Subcutaneous abdominal adipose tissue (tissue), 5 donors: ENCODE results near the gene SLBP.
"Not testable (repeated sequence)": the region's sequence is repeated elsewhere in the genome, so short reads cannot be mapped to it uniquely, and the experiment has no call there.

Experiments used
- H3K27ac ChIP-seq: one replicate; pipeline ENCODE4 v1.7.0; 2013; ENCODE audit warnings: low read depth, mild to moderate bottlenecking, inconsistent platforms, low read length, moderate library complexity
- H3K27me3 ChIP-seq, 5 donors: one replicate each; pipeline ENCODE4 v1.7.0; 2013; ENCODE audit warnings: low read length in 5 of 5, inconsistent platforms in 1 of 5; ENCODE audit not compliant: control insufficient read depth in 5 of 5, insufficient read depth in 4 of 5
- H3K36me3 ChIP-seq, 5 donors: one replicate each; pipeline ENCODE4 v1.7.0; 2013; ENCODE audit warnings: low read length in 5 of 5; ENCODE audit not compliant: control insufficient read depth in 5 of 5, insufficient read depth in 5 of 5
- H3K4me1 ChIP-seq, 5 donors: one replicate each; pipeline ENCODE4 v1.7.0; 2013; ENCODE audit warnings: low read length in 5 of 5, mild to moderate bottlenecking in 3 of 5, moderate library complexity in 1 of 5; ENCODE audit not compliant: control insufficient read depth in 5 of 5, insufficient read depth in 5 of 5
- H3K4me3 ChIP-seq, 5 donors: one replicate each; pipeline ENCODE4 v1.7.0; 2013; ENCODE audit warnings: low read length in 5 of 5, low read depth in 1 of 5
- H3K9ac ChIP-seq, 5 donors: one replicate each; pipeline ENCODE4 v1.7.0; 2013; ENCODE audit warnings: low read length in 5 of 5, mild to moderate bottlenecking in 4 of 5, moderate library complexity in 3 of 5
- H3K9me3 ChIP-seq, 5 donors: one replicate each; pipeline ENCODE4 v1.7.0; 2013; ENCODE audit warnings: low read length in 5 of 5; ENCODE audit not compliant: control insufficient read depth in 5 of 5
- donor health status: healthy.
- donor health status: healthy.
- donor health status: healthy.
- donor health status: healthy.
- donor health status: healthy.

SLBP gene

DNA sequence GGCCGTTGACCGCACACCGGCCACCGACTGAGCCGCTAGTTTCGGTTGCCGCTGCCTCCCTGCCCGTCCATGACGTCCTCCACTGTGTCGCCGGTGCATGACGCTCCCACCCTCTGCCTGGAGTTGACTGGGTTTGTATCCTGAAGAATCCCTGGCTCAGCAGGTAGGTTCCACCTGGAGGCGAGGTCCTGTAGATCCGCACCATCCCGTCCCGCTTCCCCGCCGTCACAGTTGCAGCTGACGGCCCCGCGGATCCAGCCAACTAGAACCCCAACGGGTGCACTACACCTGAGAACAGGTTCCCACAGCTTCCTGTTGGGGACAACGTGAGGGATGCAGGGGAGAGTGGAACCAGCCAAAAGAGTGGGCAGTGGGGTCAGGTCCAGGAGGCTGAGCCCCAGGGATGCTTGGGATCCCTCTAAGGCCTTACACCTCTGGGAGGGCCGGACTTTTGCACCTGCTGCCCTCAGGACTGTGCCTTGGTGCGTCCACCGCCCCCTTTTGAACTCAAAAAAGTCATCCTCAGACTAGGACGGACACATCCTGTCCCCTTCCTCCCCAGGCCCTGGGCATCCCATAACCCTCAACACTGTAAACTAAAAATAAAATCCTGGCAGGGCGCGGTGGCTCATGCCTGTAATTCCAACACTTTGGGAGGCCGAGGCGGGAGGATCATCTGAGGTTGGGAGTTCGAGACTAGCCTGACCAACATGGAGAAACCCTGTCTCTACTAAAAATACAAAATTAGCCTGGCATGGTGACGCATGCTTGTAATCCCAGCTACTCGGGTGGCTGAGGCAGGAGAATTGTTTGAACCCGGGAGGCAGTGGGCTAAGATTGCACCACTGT, 1.1 kb upstream of the SLBP start:
- H3K9ac ChIP-seq: peak overlapping the region; percentile 50 to 95 (median 87)
- H3K9me3 ChIP-seq: no peaks in the 10 kb centered on the region
- peak overlapping the region; percentile 57 to 91 (median 82) for H3K4me3 ChIP-seq
- H3K27ac ChIP-seq: peak overlapping the region; percentile 79
- peaks cover 0 to 27% (median 19%) of the 10 kb centered on the region in 5 donors for H3K36me3 ChIP-seq
- peaks cover 0 to 3% (median 0%) of the 10 kb centered on the region in 5 donors for H3K27me3 ChIP-seq
- peaks cover 10 to 44% (median 39%) of the 10 kb centered on the region in 5 donors for H3K4me1 ChIP-seq

- Histone ChIP-seq H3K9me3 (no peaks in the 10 kb centered on the region), H3K9ac (peak overlapping the region; percentile 64 to 95 (median 87)), H3K36me3 (peaks cover 0 to 12% (median 4%) of the 10 kb centered on the region in 5 donors), H3K27ac (peak overlapping the region; percentile 79), H3K4me3 (peak overlapping the region; percentile 74 to 94 (median 91)), H3K27me3 (peaks cover 0 to 3% (median 0%) of the 10 kb centered on the region in 5 donors), H3K4me1 (peaks cover 10 to 40% (median 32%) of the 10 kb centered on the region in 5 donors)
These were observed 426 bp downstream of the SLBP start for GRCh38 chr4:1711571-1712215.

DNA sequence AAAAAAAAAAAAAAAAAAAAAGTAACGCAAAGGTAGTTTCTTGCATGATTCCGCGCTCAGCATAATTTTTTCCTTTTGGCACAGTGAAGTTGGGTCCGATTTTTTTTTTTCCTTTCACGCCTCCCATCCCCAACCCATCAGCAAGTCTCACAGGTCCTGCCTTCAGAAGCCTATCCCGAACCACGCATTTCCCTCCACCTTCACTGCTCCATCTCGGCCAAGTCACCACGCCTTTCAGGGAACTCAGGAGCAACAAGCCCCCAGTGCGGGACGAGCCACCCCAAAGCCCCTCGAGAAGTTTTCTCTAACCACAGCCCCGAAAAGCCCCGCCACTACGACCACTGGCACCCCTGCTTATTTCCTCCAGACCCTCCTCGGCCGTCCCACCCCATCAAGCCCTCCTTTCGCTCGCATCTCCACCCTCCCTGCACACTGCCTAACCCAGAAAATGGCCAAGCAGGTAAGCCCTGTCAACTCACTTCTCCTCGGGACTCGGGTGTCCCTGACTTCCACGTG, 1.0 kb downstream of the SLBP start:
- Histone ChIP-seq H3K9ac (peak overlapping the region; percentile 64 to 94 (median 78)), H3K27me3 (peaks cover 0 to 3% (median 0%) of the 10 kb centered on the region in 5 donors), H3K36me3 (peaks cover 0 to 12% (median 5%) of the 10 kb centered on the region in 5 donors), H3K4me3 (peak overlapping the region; percentile 74 to 94 (median 91)), H3K4me1 (peaks cover 10 to 40% (median 32%) of the 10 kb centered on the region in 5 donors), H3K9me3 (no peaks in the 10 kb centered on the region), H3K27ac (peak overlapping the region; percentile 79)

DNA sequence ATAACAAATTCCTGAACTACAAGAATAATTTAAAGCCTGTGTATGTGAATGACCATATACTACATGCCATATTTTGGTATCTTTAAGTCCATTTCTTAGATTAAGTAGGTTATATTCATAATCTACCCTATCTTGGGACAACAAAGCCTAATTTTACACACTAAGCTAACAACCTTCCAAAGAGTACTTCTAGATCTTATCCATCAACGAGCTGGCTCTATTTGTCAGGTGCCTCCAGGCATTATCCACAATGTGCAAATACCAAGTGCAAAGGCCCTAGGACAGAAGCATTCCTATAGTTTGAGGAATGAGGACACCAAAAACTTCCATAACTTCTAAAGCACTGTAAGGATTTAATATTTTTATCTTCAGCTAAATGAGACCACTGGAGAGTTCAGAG, 3.5 kb downstream of the SLBP start:
- H3K4me3 ChIP-seq: no peak overlapping the region
- peaks cover 0 to 3% (median 0%) of the 10 kb centered on the region in 5 donors for H3K27me3 ChIP-seq
- no peaks in the 10 kb centered on the region for H3K9me3 ChIP-seq
- no peak overlapping the region for H3K27ac ChIP-seq
- peaks cover 10 to 27% (median 25%) of the 10 kb centered on the region in 5 donors for H3K4me1 ChIP-seq
- peaks cover 0 to 23% (median 8%) of the 10 kb centered on the region in 5 donors for H3K36me3 ChIP-seq
- H3K9ac ChIP-seq: peak overlapping the region in 1 of 5 donors; percentile 25

- peaks cover 2 to 16% (median 13%) of the 10 kb centered on the region in 5 donors for H3K4me1 ChIP-seq
- peaks cover 11 to 40% (median 23%) of the 10 kb centered on the region in 5 donors for H3K36me3 ChIP-seq
- no peaks in the 10 kb centered on the region for H3K27me3 ChIP-seq
- no peak overlapping the region for H3K4me3 ChIP-seq
- no peak overlapping the region for H3K9ac ChIP-seq
- no peaks in the 10 kb centered on the region for H3K9me3 ChIP-seq
- H3K27ac ChIP-seq: no peak overlapping the region
These were observed 5.8 kb downstream of the SLBP start for GRCh38 chr4:1706358-1706757.

- H3K4me1 ChIP-seq: peaks cover 0 to 10% (median 6%) of the 10 kb centered on the region in 5 donors
- H3K9ac ChIP-seq: no peak overlapping the region
- no peak overlapping the region for H3K4me3 ChIP-seq
- no peaks in the 10 kb centered on the region for H3K27me3 ChIP-seq
- peaks cover 11 to 43% (median 24%) of the 10 kb centered on the region in 5 donors for H3K36me3 ChIP-seq
- no peaks in the 10 kb centered on the region for H3K9me3 ChIP-seq
- no peak overlapping the region for H3K27ac ChIP-seq
These were observed 6.4 kb downstream of the SLBP start for GRCh38 chr4:1705732-1706131.

DNA sequence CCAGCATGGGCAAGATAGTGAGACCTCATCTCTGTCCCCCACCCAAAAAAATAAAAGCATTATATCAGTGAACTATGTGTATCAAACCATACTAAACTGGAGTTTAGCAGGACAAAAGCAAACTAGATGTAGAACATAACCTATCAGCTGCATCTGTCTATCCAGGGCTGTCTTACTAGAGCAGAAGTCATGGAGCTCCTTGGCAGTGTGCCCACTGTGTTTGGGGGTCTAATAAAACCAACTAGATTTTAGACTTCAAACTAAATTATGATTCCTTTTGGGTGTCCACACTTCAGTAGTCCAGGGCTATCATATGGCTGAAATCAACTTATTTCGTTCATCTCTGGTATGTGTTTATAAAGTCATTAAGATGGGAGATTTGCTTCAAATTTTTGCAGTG, 8.3 kb downstream of the SLBP start:
- Histone ChIP-seq H3K4me3 (no peak overlapping the region), H3K27ac (no peak overlapping the region), H3K27me3 (no peaks in the 10 kb centered on the region), H3K9me3 (no peaks in the 10 kb centered on the region), H3K36me3 (peaks cover 20 to 60% (median 34%) of the 10 kb centered on the region in 5 donors), H3K9ac (no peak overlapping the region), H3K4me1 (peaks cover 0 to 6% (median 0%) of the 10 kb centered on the region in 5 donors)

- peaks cover 20 to 76% (median 46%) of the 10 kb centered on the region in 5 donors for H3K36me3 ChIP-seq
- not testable (repeated sequence) for H3K9ac ChIP-seq, H3K27me3 ChIP-seq, H3K9me3 ChIP-seq, H3K4me1 ChIP-seq, H3K4me3 ChIP-seq, H3K27ac ChIP-seq
These were observed 10.4 kb downstream of the SLBP start for GRCh38 chr4:1701671-1702070.

GRCh38 chr4:1695913-1696312, 16.2 kb downstream of the SLBP start:
- Histone ChIP-seq H3K9me3 (no peaks in the 10 kb centered on the region), H3K9ac (no peak overlapping the region), H3K27me3 (no peaks in the 10 kb centered on the region), H3K36me3 (peaks cover 12 to 84% (median 56%) of the 10 kb centered on the region in 5 donors), H3K4me3 (no peak overlapping the region), H3K27ac (no peak overlapping the region), H3K4me1 (peaks cover 0 to 16% (median 10%) of the 10 kb centered on the region in 5 donors)
